GM18526 (cell line): ENCODE data around the gene KLK1.

Source experiments
- POLR2A ChIP-seq: IDR thresholded peaks from 3 replicates; pipeline ENCODE4 v1.6.1; 2011; ENCODE audit not compliant: insufficient read length; ENCODE audit errors: extremely low read depth

The KLK1 gene

GRCh38 chr19:50843205-50843604 is 19.6 kb upstream of the KLK1 start:
- TF ChIP-seq POLR2A = no peak

- no peak for TF ChIP-seq POLR2A
Measured at GRCh38 chr19:50842130-50842529, 18.5 kb upstream of the KLK1 start.

- no peak for TF ChIP-seq POLR2A
Measured at GRCh38 chr19:50839712-50840655, 16.4 kb upstream of the KLK1 start.

GRCh38 chr19:50838239-50838638 is 14.7 kb upstream of the KLK1 start:
- no peak for TF ChIP-seq POLR2A

- no peak for TF ChIP-seq POLR2A
Measured at GRCh38 chr19:50837300-50837699, 13.7 kb upstream of the KLK1 start.

DNA sequence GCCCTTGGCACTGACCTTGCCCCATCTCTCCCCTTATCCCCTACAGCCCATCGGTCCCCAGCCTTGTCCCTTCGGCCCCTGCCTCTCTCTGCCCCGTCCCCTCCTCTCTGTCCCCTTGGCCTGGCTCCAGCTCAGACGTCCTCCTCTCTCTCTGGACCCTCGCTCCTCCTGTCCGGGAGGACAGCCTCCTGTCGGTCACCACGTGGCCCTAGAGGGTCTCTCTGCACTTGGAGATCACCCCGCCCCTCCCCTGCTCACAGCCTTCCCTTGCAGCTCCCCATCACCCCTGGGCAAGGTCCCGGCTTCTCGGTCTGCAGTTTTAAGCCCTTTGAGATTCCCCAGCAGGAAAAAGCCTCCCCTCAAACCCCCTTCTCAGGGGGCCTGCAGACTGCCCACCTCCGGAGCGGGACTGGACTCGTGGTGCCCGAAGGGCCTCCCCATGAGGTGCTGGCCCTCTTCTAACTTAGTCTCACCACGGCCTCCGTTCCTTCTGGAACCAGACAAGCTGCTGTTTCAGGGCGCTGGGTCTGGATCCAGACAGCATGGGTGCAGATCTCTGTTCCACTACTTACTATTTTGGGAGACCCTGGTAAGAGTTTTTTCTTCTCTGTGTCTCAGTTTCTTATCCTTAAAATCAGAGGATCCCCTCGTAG is 13.1 kb upstream of the KLK1 start:
- TF ChIP-seq POLR2A = no peak

GRCh38 chr19:50835785-50836542 is 12.4 kb upstream of the KLK1 start:
- peak; percentile 82 for TF ChIP-seq POLR2A

- TF ChIP-seq POLR2A = no peak
Measured at GRCh38 chr19:50835103-50835784, 11.7 kb upstream of the KLK1 start.

GRCh38 chr19:50833802-50834167 is 10.2 kb upstream of the KLK1 start:
- TF ChIP-seq POLR2A = no peak

DNA sequence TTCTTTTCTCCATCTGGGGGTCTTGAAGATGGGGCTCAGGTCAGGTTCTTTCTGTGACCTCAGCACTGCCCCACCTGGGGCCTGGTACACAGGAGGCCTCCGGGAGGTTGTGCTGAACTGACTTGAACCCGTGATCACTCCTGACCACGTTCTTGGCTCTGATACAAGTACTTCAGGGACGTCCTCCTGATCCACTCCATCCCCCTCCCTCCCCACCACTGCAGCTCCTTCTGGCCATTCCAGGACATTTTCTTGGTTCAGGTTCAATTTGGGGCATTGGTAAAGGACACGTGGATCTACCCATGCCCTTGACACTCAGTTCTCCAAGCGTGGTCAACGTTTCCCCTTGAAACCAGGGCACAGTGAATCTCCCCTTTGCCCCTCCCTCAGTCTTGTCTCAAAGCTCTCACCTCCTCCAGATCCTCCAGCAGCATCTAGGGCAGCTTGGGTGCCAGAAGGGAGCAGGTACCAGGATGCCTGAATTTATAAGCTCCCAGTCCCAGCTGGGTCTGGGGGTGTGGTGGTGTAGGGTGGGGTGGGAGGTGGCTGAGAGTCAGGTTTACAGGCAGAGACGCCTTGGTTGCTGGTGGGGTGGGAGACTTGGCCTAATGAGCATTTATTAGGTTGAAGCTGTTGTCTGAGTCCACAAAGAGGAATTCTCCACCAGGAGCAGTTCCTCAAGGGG is 9.7 kb upstream of the KLK1 start, which contains the start of gene KLK15:
KLK15 (minus strand) TSS at position 458 of the 685 bp plus-strand sequence. CDS start 2,082 bp downstream, outside the sequence.
- TF ChIP-seq POLR2A = no peak

- no peak for TF ChIP-seq POLR2A
Measured at GRCh38 chr19:50832666-50833065, 9.1 kb upstream of the KLK1 start.

- TF ChIP-seq POLR2A = no peak
Measured at GRCh38 chr19:50831026-50831396, 7.4 kb upstream of the KLK1 start.

DNA sequence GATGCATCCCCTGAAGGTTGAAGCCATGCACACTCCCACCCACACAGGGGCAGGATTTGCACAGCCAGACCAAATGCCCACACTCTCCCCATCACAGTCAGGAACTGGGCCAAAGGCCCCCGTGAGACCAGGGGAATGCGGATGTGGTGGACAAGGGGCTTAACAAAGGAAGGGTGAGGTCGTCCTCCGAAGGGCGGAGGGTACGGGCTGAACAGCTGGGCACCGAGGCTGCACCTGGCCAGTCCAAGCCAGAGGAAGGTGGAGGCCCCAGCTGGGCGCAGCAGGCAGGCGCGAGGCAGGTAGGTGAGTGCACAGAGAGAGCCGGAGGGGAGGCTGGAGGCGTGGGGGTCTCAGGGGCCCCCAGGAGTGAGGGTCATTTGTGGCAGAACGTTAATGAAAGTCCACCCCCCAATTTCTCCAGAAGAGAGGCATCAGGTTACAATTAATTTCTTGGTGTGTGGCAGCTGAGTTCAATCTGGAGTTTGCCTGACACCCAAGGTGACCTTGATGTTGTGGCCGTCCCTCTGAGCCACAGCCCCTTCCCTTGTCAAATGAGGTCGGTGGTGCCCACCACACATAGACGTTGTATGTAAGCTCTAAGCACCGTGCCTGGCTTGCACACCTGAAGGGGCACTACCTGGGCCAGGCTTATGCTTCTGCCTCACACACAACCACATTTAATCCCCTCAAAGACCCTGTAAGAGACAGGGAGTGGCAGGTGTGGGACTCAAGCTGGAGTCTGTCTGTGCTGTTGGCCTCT is 6.9 kb upstream of the KLK1 start:
- no peak for TF ChIP-seq POLR2A

GRCh38 chr19:50829801-50830200 is 6.2 kb upstream of the KLK1 start:
- no peak for TF ChIP-seq POLR2A
